Large intestine (tissue), 3 donors: ENCODE data around the gene POLR1B. TPM values are rescaled to one million over a fixed set of nuclear protein-coding genes. Genes with fewer than 3 reads are reported as not detected.
A peak's percentile ranks its signal among the peaks of the same experiment; 100 is the strongest.
"Not testable (repeated sequence)": the region's sequence is repeated elsewhere in the genome, so short reads cannot be mapped to it uniquely, and the experiment has no call there.

Source experiments
- DNase-seq, 2 donors: peaks; one replicate each; pipeline versions ENCODE4 v3.0.0 to v3.0.0-alpha.2; 2013
- H3K27ac ChIP-seq: one replicate; pipeline ENCODE4 v1.5.1; 2013; ENCODE audit warnings: low read length
- H3K27me3 ChIP-seq: 2 replicates; pipeline ENCODE4 v1.6.1; 2013; ENCODE audit warnings: low read length; ENCODE audit not compliant: control insufficient read depth, insufficient read depth
- H3K36me3 ChIP-seq: 2 replicates; pipeline ENCODE4 v1.6.1; 2013; ENCODE audit warnings: low read length; ENCODE audit not compliant: control insufficient read depth, insufficient read depth
- H3K4me1 ChIP-seq: one replicate; pipeline ENCODE4 v1.6.1; 2013; ENCODE audit warnings: low read length; ENCODE audit not compliant: control insufficient read depth, insufficient read depth
- H3K4me3 ChIP-seq: one replicate; pipeline ENCODE4 v1.5.1; 2013; ENCODE audit warnings: low read length
- H3K9me3 ChIP-seq: one replicate; pipeline ENCODE4 v1.6.1; 2013; ENCODE audit warnings: mild to moderate bottlenecking, low read depth, low read length, moderate library complexity; ENCODE audit not compliant: control insufficient read depth
- WGBS: methylation state at CpG from one replicate; pipeline ENCODE4 v1.1.5; 2013; ENCODE audit warnings: low lambda C conversion rate; ENCODE audit not compliant: insufficient coverage; 5-methylcytosine and 5-hydroxymethylcytosine counted together
- polyA plus RNA-seq: library from polyadenylated mRNA; unstranded; fragments of 120-200 nt; gene quantifications from one replicate; pipeline ENCODE4 v1.2.1, GENCODE V29; 2013

Gene POLR1B
- polyA plus RNA-seq, 1 donor: 23.7 TPM

- H3K27me3 ChIP-seq, H3K9me3 ChIP-seq, H3K4me3 ChIP-seq, H3K4me1 ChIP-seq, DNase-seq, H3K36me3 ChIP-seq, H3K27ac ChIP-seq: not testable (repeated sequence)
- 60% methylated on average over 1 of the region's 1 CpG for WGBS
Observed at GRCh38 chr2:112612283-112612682, 70.0 kb downstream of the POLR1B start.

- no peaks in the 10 kb centered on the region for H3K4me1 ChIP-seq
- H3K9me3 ChIP-seq: no peaks in the 10 kb centered on the region
- peak in 1 of 2 donors; percentile 29 for DNase-seq
- no CpG with 5 or more reads among the region's 13 CpGs for WGBS
- H3K27ac ChIP-seq: no peak overlapping the region
- no peaks in the 10 kb centered on the region for H3K36me3 ChIP-seq
- H3K27me3 ChIP-seq: no peaks in the 10 kb centered on the region
- H3K4me3 ChIP-seq: no peak overlapping the region
Observed at GRCh38 chr2:112614201-112614840, 72.1 kb downstream of the POLR1B start.

- H3K4me1 ChIP-seq: no peaks in the 10 kb centered on the region
- H3K36me3 ChIP-seq: no peaks in the 10 kb centered on the region
- H3K27me3 ChIP-seq: no peaks in the 10 kb centered on the region
- WGBS: no CpG with 5 or more reads among the region's 8 CpGs
- no peak for DNase-seq
- no peaks in the 10 kb centered on the region for H3K9me3 ChIP-seq
- H3K27ac ChIP-seq: no peak overlapping the region
- no peak overlapping the region for H3K4me3 ChIP-seq
Observed at GRCh38 chr2:112615051-112615450, 72.8 kb downstream of the POLR1B start.

DNA sequence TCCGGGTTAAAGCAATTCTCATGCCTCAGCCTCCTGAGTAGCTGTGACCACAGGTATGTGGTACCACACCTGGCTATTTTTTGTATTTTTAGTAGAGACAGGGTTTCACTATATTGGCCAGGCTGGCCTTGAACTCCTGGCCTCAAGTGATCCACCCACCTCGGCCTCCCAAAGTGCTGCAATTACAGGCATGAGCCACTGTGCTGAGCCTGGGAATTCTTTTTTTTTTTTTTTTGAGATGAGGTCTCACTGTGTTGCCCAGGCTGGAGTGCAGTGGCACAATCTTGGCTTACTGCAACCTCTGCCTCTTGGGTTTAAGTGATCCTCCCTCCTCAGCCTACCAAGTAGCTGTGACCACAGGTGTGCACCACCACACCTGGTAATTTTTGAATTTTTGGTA is 73.5 kb downstream of the POLR1B start:
- not testable (repeated sequence) for H3K4me1 ChIP-seq, H3K4me3 ChIP-seq, H3K9me3 ChIP-seq, DNase-seq, H3K27ac ChIP-seq, H3K36me3 ChIP-seq, H3K27me3 ChIP-seq
- WGBS: no CpG with 5 or more reads among the region's 2 CpGs

DNA sequence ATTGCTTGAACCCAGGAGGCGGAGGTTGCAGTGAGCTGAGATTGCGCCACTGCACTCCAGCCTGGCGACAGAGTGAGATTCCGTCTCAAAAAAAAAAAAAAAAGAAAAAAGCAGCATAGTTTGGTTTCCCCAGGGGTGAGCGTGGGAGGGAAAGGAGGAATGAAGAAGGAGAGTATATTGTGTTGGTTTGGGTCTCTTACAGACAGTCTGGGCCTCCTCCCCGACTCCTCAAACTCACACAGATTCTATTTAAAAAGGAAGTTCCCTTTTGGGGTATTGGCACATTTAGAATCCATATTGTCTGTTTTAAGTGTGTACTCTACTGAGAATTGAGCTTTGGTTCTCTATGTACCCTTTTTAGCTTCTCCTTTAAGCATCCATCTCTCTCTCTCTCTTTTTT is 76.1 kb downstream of the POLR1B start:
- no peak overlapping the region for H3K4me3 ChIP-seq
- H3K9me3 ChIP-seq: no peaks in the 10 kb centered on the region
- no CpG with 5 or more reads among the region's 6 CpGs for WGBS
- no peak overlapping the region for H3K27ac ChIP-seq
- no peaks in the 10 kb centered on the region for H3K27me3 ChIP-seq
- H3K4me1 ChIP-seq: peaks cover 3% of the 10 kb centered on the region
- H3K36me3 ChIP-seq: no peaks in the 10 kb centered on the region
- DNase-seq: no peak

DNA sequence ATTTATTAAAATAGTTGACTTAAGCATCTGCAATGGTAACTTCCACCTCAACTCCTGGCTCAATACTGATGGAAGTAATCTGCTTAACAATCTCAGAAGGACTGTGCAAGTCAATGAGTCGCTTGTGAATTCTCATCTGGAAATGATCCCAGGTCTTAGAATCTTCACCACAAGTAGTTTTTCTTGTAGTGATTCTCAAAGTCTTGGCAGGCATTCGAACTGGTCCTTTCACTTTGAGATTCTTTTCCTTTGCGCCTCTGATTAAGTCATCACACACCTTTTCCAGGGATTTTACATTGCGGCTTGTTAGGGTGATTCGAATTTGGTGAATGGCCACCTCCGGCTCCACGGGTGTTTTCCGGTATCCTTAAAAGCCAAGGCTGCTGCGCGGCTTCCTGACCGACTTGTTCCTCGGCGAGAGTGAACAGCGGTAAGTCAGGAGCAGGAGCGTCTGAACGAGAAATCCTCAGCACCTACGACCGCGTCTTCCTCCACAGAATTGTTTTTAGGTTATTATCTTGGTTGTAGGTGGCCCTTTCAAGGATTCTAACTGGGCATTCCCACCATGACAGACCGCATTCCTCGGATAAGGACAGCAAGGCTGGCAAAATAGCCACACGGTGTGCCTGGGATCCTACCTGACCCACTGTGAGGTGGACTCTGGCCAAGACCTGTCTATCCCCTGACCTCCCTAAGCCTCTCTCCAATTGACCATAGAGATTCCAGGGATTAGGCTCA is 79.7 kb downstream of the POLR1B start:
- no peaks in the 10 kb centered on the region for H3K27me3 ChIP-seq
- WGBS: no CpG with 5 or more reads among the region's 22 CpGs
- no peaks in the 10 kb centered on the region for H3K9me3 ChIP-seq
- peaks cover 3% of the 10 kb centered on the region for H3K4me1 ChIP-seq
- DNase-seq: no peak
- H3K27ac ChIP-seq: no peak overlapping the region
- no peaks in the 10 kb centered on the region for H3K36me3 ChIP-seq
- no peak overlapping the region for H3K4me3 ChIP-seq

DNA sequence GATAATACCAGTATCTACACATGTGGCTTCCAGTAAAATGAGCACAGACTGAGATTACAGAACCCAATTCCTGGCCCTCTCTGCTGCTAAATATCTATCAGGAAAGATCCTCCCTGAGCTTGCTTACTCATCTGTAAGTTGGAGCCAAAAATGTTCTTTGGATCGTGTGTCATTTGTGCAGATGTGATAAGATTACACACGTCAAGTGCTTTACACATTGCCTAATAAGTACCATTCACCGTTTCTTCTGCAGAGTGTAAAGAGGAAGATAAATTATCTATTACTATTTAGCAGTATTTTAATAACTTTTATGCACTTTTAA is 80.2 kb downstream of the POLR1B start:
- Histone ChIP-seq H3K4me1 (peaks cover 3% of the 10 kb centered on the region), H3K9me3 (no peaks in the 10 kb centered on the region), H3K27ac (no peak overlapping the region), H3K4me3 (no peak overlapping the region), H3K36me3 (no peaks in the 10 kb centered on the region), H3K27me3 (no peaks in the 10 kb centered on the region)
- DNase-seq: no peak
- WGBS: 25% methylated on average over 2 of the region's 3 CpGs

- Histone ChIP-seq H3K4me3 (no peak overlapping the region), H3K4me1 (peaks cover 3% of the 10 kb centered on the region), H3K27me3 (no peaks in the 10 kb centered on the region), H3K9me3 (no peaks in the 10 kb centered on the region), H3K36me3 (no peaks in the 10 kb centered on the region), H3K27ac (no peak overlapping the region)
- no peak for DNase-seq
- WGBS: no CpG with 5 or more reads among the region's 11 CpGs
Observed at GRCh38 chr2:112623913-112624777, 81.9 kb downstream of the POLR1B start.

- Histone ChIP-seq H3K27ac (no peak overlapping the region), H3K4me1 (peaks cover 3% of the 10 kb centered on the region), H3K9me3 (no peaks in the 10 kb centered on the region), H3K4me3 (no peak overlapping the region), H3K36me3 (no peaks in the 10 kb centered on the region), H3K27me3 (no peaks in the 10 kb centered on the region)
- DNase-seq: no peak
- WGBS: no CpG with 5 or more reads among the region's 7 CpGs
Observed at GRCh38 chr2:112625474-112626114, 83.3 kb downstream of the POLR1B start.

- no peak overlapping the region for H3K27ac ChIP-seq
- H3K9me3 ChIP-seq: no peaks in the 10 kb centered on the region
- H3K4me3 ChIP-seq: no peak overlapping the region
- no peaks in the 10 kb centered on the region for H3K27me3 ChIP-seq
- H3K36me3 ChIP-seq: no peaks in the 10 kb centered on the region
- peaks cover 6% of the 10 kb centered on the region for H3K4me1 ChIP-seq
- no CpG with 5 or more reads among the region's 7 CpGs for WGBS
- peak; percentile 46 to 52 for DNase-seq
Observed at GRCh38 chr2:112626604-112627059, 84.4 kb downstream of the POLR1B start.
